OCI-LY7 (cell line): ENCODE data around the gene NHERF2. TPM values are rescaled to one million over a fixed set of nuclear protein-coding genes. Genes with fewer than 3 reads are reported as not detected.

ENCODE experiments used
- BruUV-seq: library from RNA; stranded (reverse); fragments of 400-500 nt; replicated peaks from 2 replicates; lab custom pipeline; 2021; lab: Mats Ljungman, UMichigan
- CTCF ChIA-PET: fragments of 300-600 bp; sonication (Branson Sonifier 250); formaldehyde crosslinking; loops from one replicate; lab custom pipeline; 2022; ENCODE audit warnings: antibody characterized with exemption; ENCODE audit not compliant: unreplicated experiment; lab: Charles Lee
- POLR2A ChIA-PET: fragments of 300-600 bp; sonication (Branson Sonifier 250); formaldehyde crosslinking; loops from one replicate; lab custom pipeline; 2022; ENCODE audit warnings: antibody characterized with exemption; lab: Charles Lee
- DNase-seq: peaks from one replicate; pipeline ENCODE4 v3.0.0-alpha.2; 2015; ENCODE audit warnings: low spot score
- H2AFZ ChIP-seq: fragments of 200-600 bp; sonication (generic), shearing (Covaris generic); 2 replicates; pipeline ENCODE4 v1.6.1; 2014; ENCODE audit warnings: mild to moderate bottlenecking, antibody characterized with exemption, low read length, moderate library complexity
- H3K27ac ChIP-seq: fragments of 200-600 bp; sonication (generic); 2 replicates; pipeline ENCODE4 v1.5.1; 2014; ENCODE audit warnings: mixed run types, low read depth, mild to moderate bottlenecking, moderate library complexity, low read length, inconsistent platforms; ENCODE audit not compliant: poor library complexity, severe bottlenecking
- H3K36me3 ChIP-seq: fragments of 200-600 bp; sonication (generic); 2 replicates; pipeline ENCODE4 v1.6.1; 2014; ENCODE audit warnings: mild to moderate bottlenecking, antibody characterized with exemption, low read length, moderate library complexity, mixed read lengths; ENCODE audit not compliant: insufficient read depth
- H3K4me1 ChIP-seq: fragments of 200-600 bp; sonication (generic); 2 replicates; pipeline ENCODE4 v1.5.1; 2014; ENCODE audit warnings: mild to moderate bottlenecking, low read length; ENCODE audit not compliant: insufficient read depth, poor library complexity, severe bottlenecking
- H3K4me2 ChIP-seq: fragments of 200-600 bp; sonication (generic); 2 replicates; pipeline ENCODE4 v1.6.1; 2014; ENCODE audit warnings: mild to moderate bottlenecking, low read length
- H3K4me3 ChIP-seq: fragments of 200-600 bp; sonication (generic); 2 replicates; pipeline ENCODE4 v1.5.1; 2014; ENCODE audit warnings: mild to moderate bottlenecking, low read depth, low read length; ENCODE audit not compliant: poor library complexity, severe bottlenecking
- H3K79me2 ChIP-seq: fragments of 200-600 bp; sonication (generic); 2 replicates; pipeline ENCODE4 v1.6.1; 2016; ENCODE audit warnings: low read depth, mild to moderate bottlenecking, low read length, moderate library complexity, mixed read lengths; ENCODE audit not compliant: insufficient read depth
- H3K9me2 ChIP-seq: fragments of 200-600 bp; sonication (generic); 2 replicates; pipeline ENCODE4 v1.6.1; 2016; ENCODE audit warnings: mild to moderate bottlenecking, low read length, mixed read lengths; ENCODE audit not compliant: insufficient read depth
- H3K9me3 ChIP-seq: fragments of 200-600 bp; sonication (generic); 2 replicates; pipeline ENCODE4 v1.6.1; 2014; ENCODE audit warnings: mild to moderate bottlenecking, mixed run types, low read length, mixed read lengths
- H4K20me1 ChIP-seq: fragments of 200-600 bp; sonication (generic); 2 replicates; pipeline ENCODE4 v1.6.1; 2014; ENCODE audit warnings: mild to moderate bottlenecking, antibody characterized with exemption, low read length, moderate library complexity, mixed read lengths; ENCODE audit not compliant: insufficient read depth
- EZH2phosphoT487 ChIP-seq: fragments of 200-600 bp; sonication (generic); IDR thresholded peaks from 2 replicates; pipeline ENCODE4 v1.6.1; 2018; ENCODE audit warnings: low read depth, borderline replicate concordance, mild to moderate bottlenecking, mixed run types, antibody characterized with exemption, low read length, moderate library complexity, mixed read lengths
- intact Hi-C: fragments of 100-400 bp; cut with micrococcal nuclease; formaldehyde crosslinking; loops from one replicate; pipeline ENCODE4 v1.10.0; 2022; ENCODE audit not compliant: unreplicated experiment
- total RNA-seq, 2 experiments: library from RNA; depleted of rRNA in 1 of 2; stranded (reverse); fragments of >200 nt in 1 of 2; shearing (Covaris generic) in 1 of 2; gene quantifications; 2 replicates each; pipeline ENCODE4 v1.2.3, GENCODE V29; 2014 to 2022
- TF ChIP-seq, protein P1 (sequence below): fragments of 200-600 bp; sonication (generic); conservative IDR thresholded peaks from 2 replicates; pipeline ENCODE4 v1.5.1; 2014; ENCODE audit warnings: mild to moderate bottlenecking, antibody characterized with exemption, low read length, moderate library complexity, mixed read lengths

The NHERF2 gene
- total RNA-seq, 2 experiments from 2014 or later, result 0.27 TPM; not detected in 1

DNA sequence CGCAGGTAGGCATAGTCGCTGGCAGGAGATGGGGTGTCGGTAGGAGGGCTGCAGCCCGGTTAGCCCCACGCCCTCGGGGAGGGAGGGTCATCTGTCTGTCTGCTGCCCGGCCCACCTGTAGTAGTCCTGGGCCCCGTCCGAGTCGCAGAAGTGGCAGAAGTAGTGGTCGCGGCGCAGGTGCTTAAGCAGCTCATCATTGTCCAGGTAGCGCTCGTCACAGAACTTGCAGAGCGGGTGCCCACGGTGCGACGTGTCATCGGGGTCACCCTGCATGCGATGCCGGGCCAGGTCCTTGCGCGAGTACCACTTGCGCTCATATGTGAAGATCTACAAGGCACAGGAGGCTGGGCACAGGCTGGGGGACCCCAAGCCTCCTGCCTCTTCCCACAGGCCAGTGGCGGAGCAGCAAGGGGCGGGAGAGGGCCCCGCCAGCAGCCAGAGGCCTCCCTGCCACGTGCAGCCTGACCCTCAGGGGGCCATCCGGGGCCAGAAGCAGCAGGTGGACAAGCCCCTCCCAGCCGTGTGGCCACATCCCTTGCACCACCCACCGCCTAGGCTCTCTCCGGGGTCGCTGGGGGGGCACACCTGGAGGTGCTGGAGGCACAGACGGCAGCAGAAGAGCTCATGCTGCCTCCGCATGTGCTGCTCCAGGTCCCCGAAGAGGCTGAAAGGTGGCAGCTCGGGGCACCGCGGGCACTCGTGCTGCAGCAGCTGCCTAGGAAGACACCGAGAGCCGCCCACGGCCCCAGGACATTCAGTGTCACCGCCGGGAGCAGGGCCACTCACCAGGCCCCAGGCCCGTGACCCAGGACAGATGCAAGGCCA is 24.1 kb upstream of the NHERF2 start:
- DNase-seq, result no peak
- peaks cover 17% of the 10 kb centered on the region for H3K4me1 ChIP-seq
- no peak overlapping the region for H3K4me2 ChIP-seq
- CTCF ChIA-PET, result no interaction called here
- BruUV-seq, result no TSS peak
- H3K79me2 ChIP-seq, result peaks cover 14% of the 10 kb centered on the region
- no peaks in the 10 kb centered on the region for H3K9me3 ChIP-seq
- TF ChIP-seq, protein P1, sequence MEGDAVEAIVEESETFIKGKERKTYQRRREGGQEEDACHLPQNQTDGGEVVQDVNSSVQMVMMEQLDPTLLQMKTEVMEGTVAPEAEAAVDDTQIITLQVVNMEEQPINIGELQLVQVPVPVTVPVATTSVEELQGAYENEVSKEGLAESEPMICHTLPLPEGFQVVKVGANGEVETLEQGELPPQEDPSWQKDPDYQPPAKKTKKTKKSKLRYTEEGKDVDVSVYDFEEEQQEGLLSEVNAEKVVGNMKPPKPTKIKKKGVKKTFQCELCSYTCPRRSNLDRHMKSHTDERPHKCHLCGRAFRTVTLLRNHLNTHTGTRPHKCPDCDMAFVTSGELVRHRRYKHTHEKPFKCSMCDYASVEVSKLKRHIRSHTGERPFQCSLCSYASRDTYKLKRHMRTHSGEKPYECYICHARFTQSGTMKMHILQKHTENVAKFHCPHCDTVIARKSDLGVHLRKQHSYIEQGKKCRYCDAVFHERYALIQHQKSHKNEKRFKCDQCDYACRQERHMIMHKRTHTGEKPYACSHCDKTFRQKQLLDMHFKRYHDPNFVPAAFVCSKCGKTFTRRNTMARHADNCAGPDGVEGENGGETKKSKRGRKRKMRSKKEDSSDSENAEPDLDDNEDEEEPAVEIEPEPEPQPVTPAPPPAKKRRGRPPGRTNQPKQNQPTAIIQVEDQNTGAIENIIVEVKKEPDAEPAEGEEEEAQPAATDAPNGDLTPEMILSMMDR, result no peak
- TF ChIP-seq EZH2phosphoT487, result no peak
- intact Hi-C loops, result no loop called here
- no peak overlapping the region for H2AFZ ChIP-seq
- peaks cover 3% of the 10 kb centered on the region; the same call in 1 of the 2 replicates for H4K20me1 ChIP-seq
- no peak overlapping the region for H3K27ac ChIP-seq
- no peaks in the 10 kb centered on the region for H3K9me2 ChIP-seq
- peaks cover 71% of the 10 kb centered on the region for H3K36me3 ChIP-seq
- H3K4me3 ChIP-seq, result no peak overlapping the region
- POLR2A ChIA-PET, result interaction anchor here (0.5 kb wide), 1 partner anchor 8 kb away, joined by 6 read pairs; no protein-coding TSS in a partner anchor

DNA sequence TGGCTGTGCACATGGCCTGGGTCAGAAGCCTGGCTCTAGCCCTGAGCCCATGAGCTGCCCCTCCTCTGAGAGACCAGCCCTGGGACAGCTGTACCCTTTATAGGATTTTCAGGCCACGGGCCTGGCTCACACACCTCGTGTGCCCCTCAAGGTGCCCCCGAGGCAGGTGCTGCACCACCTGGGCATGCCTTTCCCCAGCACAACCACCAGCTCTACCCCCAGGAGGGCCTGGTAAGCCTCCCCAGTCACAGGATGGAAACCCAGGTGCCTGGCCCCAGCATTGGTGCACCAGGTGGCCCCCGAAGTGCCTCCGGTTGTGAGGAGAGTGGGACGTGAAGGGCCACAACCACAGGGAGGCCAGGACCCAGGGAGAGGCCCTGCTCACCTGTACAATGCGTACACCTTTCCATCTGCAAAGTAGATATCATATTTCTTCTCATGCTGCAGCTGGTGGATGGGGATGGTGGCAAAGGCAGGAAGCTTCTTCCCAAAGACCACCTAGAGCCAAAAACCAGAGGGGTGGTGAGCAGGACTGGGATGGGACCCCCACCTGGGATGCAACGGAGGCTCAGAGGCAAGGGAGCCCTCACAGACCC is 23.4 kb upstream of the NHERF2 start:
- Histone ChIP-seq H3K4me2 (no peak overlapping the region), H4K20me1 (peaks cover 5% of the 10 kb centered on the region; the same call in 1 of the 2 replicates), H3K4me1 (peaks cover 24% of the 10 kb centered on the region), H3K9me3 (no peaks in the 10 kb centered on the region), H2AFZ (no peak overlapping the region), H3K4me3 (no peak overlapping the region), H3K79me2 (peaks cover 21% of the 10 kb centered on the region), H3K27ac (no peak overlapping the region), H3K36me3 (peaks cover 69% of the 10 kb centered on the region), H3K9me2 (no peaks in the 10 kb centered on the region)
- ChIA-PET POLR2A (interaction anchor here (0.5 kb wide), 1 partner anchor 8 kb away, joined by 6 read pairs; no protein-coding TSS in a partner anchor), CTCF (no interaction called here)
- intact Hi-C loops, result no loop called here
- TF ChIP-seq, protein P1, result no peak
- TF ChIP-seq EZH2phosphoT487, result no peak
- no peak for DNase-seq
- no TSS peak for BruUV-seq
